ENCODE data around the gene DCAKD.

Gene DCAKD

DNA sequence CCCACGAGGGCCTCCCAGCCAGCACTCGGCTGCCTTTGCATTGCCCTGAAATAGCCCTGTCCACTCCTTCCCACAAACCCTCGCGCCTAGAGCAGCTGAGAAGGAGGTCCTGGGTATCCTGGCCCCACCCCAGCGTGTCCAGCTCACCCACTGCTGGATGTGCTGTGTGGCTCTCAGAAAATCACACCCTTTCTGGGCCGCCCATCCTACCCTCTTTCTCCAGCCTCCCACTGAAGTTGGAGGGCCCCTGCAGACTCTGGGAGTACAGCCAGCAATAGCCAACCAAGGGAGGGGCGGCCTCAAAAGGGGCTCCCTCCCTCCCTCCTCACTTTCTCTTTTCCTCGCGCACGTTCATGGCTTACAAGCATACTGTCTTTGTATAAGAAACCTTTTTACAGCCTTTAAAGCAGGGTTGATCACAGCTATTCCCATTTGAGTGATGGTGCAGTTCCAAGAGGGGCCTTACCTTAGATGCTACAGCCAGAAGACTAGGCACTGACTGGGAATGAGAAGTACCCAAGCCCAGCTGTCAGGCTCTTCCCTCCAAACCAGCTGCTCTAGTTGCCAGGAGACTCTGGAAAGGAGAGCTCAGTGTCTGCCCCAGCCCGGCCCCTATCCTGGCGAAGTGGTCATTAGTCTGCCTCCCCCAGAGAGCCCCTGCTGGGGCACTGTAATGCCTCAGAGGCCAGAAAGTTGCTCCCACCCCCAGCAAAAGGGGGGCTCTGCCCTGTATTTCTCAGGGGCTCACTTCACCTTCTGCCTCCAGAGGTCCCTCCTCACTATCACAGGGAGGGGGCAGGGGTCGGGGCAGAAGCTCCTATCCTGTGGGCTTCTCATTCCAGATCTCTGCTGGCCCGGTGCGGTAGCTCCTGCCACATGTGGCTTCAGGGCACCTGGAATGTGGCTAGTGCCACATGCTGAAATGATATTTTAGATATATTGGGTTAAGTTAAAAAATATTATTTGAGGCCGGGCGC, 38.1 kb downstream of the DCAKD start:
- peaks cover 12% of the 10 kb centered on the region for H3K4me1 ChIP-seq (ENCODE audit: control insufficient read depth, low read length)
- no peaks in the 10 kb centered on the region for H3F3A ChIP-seq (ENCODE audit: control insufficient read depth, insufficient read depth)
- H3K9me3 ChIP-seq (ENCODE audit: control insufficient read depth, insufficient read depth, low read length): no peaks in the 10 kb centered on the region
- no peaks in the 10 kb centered on the region for H3K79me2 ChIP-seq (ENCODE audit: control insufficient read depth, low read length)
- no peak overlapping the region for H3K4me2 ChIP-seq (ENCODE audit: low read length)
- H3K9me2 ChIP-seq (replicated peaks; ENCODE audit: control insufficient read depth, low read length): no peaks in the 10 kb centered on the region
- H3K36me3 ChIP-seq (ENCODE audit: control insufficient read depth, low read length): no peaks in the 10 kb centered on the region
- H3K27me3 ChIP-seq (ENCODE audit: control insufficient read depth, low read length): peaks cover 11% of the 10 kb centered on the region
- no peak for TF ChIP-seq EZH2phosphoT487 (IDR thresholded peaks at IDR 0.05; ENCODE audit: borderline replicate concordance, low read length)
- TF ChIP-seq, protein P1, sequence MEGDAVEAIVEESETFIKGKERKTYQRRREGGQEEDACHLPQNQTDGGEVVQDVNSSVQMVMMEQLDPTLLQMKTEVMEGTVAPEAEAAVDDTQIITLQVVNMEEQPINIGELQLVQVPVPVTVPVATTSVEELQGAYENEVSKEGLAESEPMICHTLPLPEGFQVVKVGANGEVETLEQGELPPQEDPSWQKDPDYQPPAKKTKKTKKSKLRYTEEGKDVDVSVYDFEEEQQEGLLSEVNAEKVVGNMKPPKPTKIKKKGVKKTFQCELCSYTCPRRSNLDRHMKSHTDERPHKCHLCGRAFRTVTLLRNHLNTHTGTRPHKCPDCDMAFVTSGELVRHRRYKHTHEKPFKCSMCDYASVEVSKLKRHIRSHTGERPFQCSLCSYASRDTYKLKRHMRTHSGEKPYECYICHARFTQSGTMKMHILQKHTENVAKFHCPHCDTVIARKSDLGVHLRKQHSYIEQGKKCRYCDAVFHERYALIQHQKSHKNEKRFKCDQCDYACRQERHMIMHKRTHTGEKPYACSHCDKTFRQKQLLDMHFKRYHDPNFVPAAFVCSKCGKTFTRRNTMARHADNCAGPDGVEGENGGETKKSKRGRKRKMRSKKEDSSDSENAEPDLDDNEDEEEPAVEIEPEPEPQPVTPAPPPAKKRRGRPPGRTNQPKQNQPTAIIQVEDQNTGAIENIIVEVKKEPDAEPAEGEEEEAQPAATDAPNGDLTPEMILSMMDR (IDR thresholded peaks at IDR 0.05; ENCODE audit: low read depth, low read length, poor library complexity, severe bottlenecking): no peak
- no peak overlapping the region for H3K27ac ChIP-seq (ENCODE audit: low read depth, low read length)
- no peaks in the 10 kb centered on the region for H4K20me1 ChIP-seq (ENCODE audit: control insufficient read depth, insufficient read depth, low read depth, low read length)
- H3K4me3 ChIP-seq (ENCODE audit: low read length): no peak overlapping the region

DNA sequence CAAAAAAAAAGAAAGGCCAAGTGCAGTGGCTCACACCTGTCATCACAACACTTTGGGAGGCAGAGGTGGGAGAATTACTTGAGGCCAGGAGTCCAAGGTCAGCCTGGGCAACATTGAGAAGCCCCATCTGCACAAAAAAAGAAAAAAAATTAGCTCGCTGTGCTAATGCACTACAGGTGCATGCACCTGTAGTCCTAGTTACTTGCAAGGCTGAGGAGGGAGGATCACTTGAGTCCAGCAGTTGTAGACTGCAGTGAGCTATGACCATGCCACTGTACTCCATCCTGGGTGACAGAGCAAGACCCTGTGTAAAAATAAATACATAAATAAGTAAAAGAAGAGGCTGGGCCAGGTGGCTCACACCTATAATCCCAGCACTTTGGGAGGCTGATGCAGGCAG, 39.7 kb downstream of the DCAKD start:
- Histone ChIP-seq H3K79me2 (ENCODE audit: control insufficient read depth, low read length) (no peaks in the 10 kb centered on the region), H3K4me3 (ENCODE audit: low read length) (no peak overlapping the region), H3K9me3 (ENCODE audit: control insufficient read depth, insufficient read depth, low read length) (no peaks in the 10 kb centered on the region), H3K36me3 (ENCODE audit: control insufficient read depth, low read length) (no peaks in the 10 kb centered on the region), H3K27ac (ENCODE audit: low read depth, low read length) (no peak overlapping the region), H4K20me1 (ENCODE audit: control insufficient read depth, insufficient read depth, low read depth, low read length) (no peaks in the 10 kb centered on the region), H3K4me1 (ENCODE audit: control insufficient read depth, low read length) (peaks cover 19% of the 10 kb centered on the region), H3K9me2 (replicated peaks; ENCODE audit: control insufficient read depth, low read length) (no peaks in the 10 kb centered on the region), H3K4me2 (ENCODE audit: low read length) (no peak overlapping the region), H3F3A (ENCODE audit: control insufficient read depth, insufficient read depth) (no peaks in the 10 kb centered on the region), H3K27me3 (ENCODE audit: control insufficient read depth, low read length) (peaks cover 10% of the 10 kb centered on the region; the same call in 1 of the 2 replicates)
- TF ChIP-seq EZH2phosphoT487 (IDR thresholded peaks at IDR 0.05; ENCODE audit: borderline replicate concordance, low read length): no peak
- TF ChIP-seq, protein P1 (IDR thresholded peaks at IDR 0.05; ENCODE audit: low read depth, low read length, poor library complexity, severe bottlenecking): no peak

DNA sequence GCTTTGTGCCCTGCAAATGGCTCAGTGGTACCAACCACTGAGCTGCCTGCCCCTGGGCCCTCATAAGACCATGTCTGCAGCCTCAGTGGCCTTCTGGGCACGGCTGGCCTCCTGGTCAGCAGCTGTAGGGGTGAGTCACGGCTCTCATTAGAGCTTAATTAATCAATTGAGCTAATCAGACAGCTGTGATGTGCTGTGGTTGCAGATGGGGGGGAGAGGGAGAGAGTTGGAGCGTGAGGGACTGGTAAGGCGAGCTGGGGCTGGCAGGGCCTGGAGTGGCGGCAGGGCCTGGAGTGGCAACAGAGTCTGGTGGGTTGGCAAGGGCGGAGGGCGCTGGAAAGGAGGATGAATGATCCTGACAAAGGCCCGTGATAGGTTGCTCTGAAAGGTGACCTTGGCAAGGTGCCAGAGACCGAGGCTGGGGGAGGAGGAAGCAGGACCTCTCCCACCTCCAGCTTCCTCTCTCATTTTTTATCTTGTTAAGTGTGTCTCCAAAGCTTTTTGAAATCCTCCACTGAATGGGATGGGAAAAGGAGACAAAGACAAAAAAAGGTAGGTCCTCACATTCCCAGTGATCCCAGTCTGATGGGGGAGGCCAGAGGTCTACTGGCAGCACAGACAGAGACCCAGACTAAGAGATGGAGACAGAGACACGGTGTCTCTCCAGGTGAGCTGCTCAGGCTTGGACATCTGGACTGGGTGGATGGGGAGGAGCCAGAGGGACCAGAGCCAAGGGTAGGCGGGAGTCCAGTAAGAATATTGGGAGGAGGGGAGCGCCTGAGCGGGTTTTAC, 41.6 kb downstream of the DCAKD start:
- Histone ChIP-seq H3K4me2 (ENCODE audit: low read length) (no peak overlapping the region), H4K20me1 (ENCODE audit: control insufficient read depth, insufficient read depth, low read depth, low read length) (no peaks in the 10 kb centered on the region), H3F3A (ENCODE audit: control insufficient read depth, insufficient read depth) (no peaks in the 10 kb centered on the region), H3K4me1 (ENCODE audit: control insufficient read depth, low read length) (peaks cover 19% of the 10 kb centered on the region), H3K79me2 (ENCODE audit: control insufficient read depth, low read length) (no peaks in the 10 kb centered on the region), H3K9me2 (replicated peaks; ENCODE audit: control insufficient read depth, low read length) (no peaks in the 10 kb centered on the region), H3K27ac (ENCODE audit: low read depth, low read length) (no peak overlapping the region), H3K27me3 (ENCODE audit: control insufficient read depth, low read length) (peaks cover 15% of the 10 kb centered on the region), H3K9me3 (ENCODE audit: control insufficient read depth, insufficient read depth, low read length) (no peaks in the 10 kb centered on the region), H3K36me3 (ENCODE audit: control insufficient read depth, low read length) (no peaks in the 10 kb centered on the region), H3K4me3 (ENCODE audit: low read length) (no peak overlapping the region)
- TF ChIP-seq, protein P1 (IDR thresholded peaks at IDR 0.05; ENCODE audit: low read depth, low read length, poor library complexity, severe bottlenecking): no peak
- no peak for TF ChIP-seq EZH2phosphoT487 (IDR thresholded peaks at IDR 0.05; ENCODE audit: borderline replicate concordance, low read length)

All from DOHH2 (cell line).